ENCODE measurements around the gene DDHD1. TPM values are rescaled to one million over a fixed set of nuclear protein-coding genes. Genes with fewer than 3 reads are reported as not detected.
"Not testable (repeated sequence)": the region's sequence is repeated elsewhere in the genome, so short reads cannot be mapped to it uniquely, and the experiment has no call there.

The DDHD1 gene
- total RNA-seq, 1 experiment from 2014 or later = 15.7 TPM

GRCh38 chr14:53117479-53117878, 35.6 kb downstream of the DDHD1 start:
- H3K23me2 ChIP-seq (ENCODE audit: insufficient read length, low read depth, low read length, poor library complexity, severe bottlenecking); H4K8ac ChIP-seq (replicated peaks; ENCODE audit: insufficient read length, low read depth, low read length); H3K9me3 ChIP-seq (ENCODE audit: control insufficient read depth, low read depth, low read length); H4K91ac ChIP-seq (ENCODE audit: insufficient read length, low read depth, low read length); H4K20me1 ChIP-seq (ENCODE audit: control insufficient read depth, insufficient read depth, insufficient read length); H2BK20ac ChIP-seq (ENCODE audit: low read depth, low read length, poor library complexity, severe bottlenecking); H3K14ac ChIP-seq (ENCODE audit: insufficient read depth, low read length); H2BK120ac ChIP-seq (ENCODE audit: low read depth, low read length, poor library complexity, severe bottlenecking); H3K23ac ChIP-seq (ENCODE audit: insufficient read length, low read depth, low read length); H2BK5ac ChIP-seq (ENCODE audit: insufficient read length, low read length); H3K27me3 ChIP-seq (ENCODE audit: insufficient read depth, low read length); H3K18ac ChIP-seq (ENCODE audit: insufficient read length, low read depth, low read length); H2AK5ac ChIP-seq (ENCODE audit: insufficient read length, low read length); H2BK15ac ChIP-seq (ENCODE audit: low read depth, low read length); H2BK12ac ChIP-seq (ENCODE audit: insufficient read length, low read depth, low read length); H3K27me3 Mint-ChIP-seq (ENCODE audit: low read depth); H2AFZ ChIP-seq (ENCODE audit: low read length); H3K4me2 ChIP-seq (ENCODE audit: insufficient read depth, insufficient read length, low read length); H3K4me3 Mint-ChIP-seq; H3K79me1 ChIP-seq (ENCODE audit: insufficient read depth, low read depth, low read length, poor library complexity, severe bottlenecking); H3K4ac ChIP-seq (ENCODE audit: low read depth, low read length); H3K79me2 ChIP-seq (ENCODE audit: insufficient read depth, low read length); H4K5ac ChIP-seq (ENCODE audit: insufficient read length, low read depth, low read length); H3T11ph ChIP-seq (ENCODE audit: low read length); H3K56ac ChIP-seq (ENCODE audit: insufficient read length, low read depth, low read length); H3K27ac Mint-ChIP-seq; H3K27ac ChIP-seq (ENCODE audit: insufficient read length, low read depth, low read length); H3K9ac ChIP-seq (ENCODE audit: extremely low read depth, insufficient read length, low read length); H3K4me1 ChIP-seq (ENCODE audit: insufficient read depth, low read length): not testable (repeated sequence)
- peak; percentile 45; the same call in 2 of the 3 replicates for TF ChIP-seq CTCF (conservative IDR thresholded peaks at IDR 0.05)
- H3K9me3 Mint-ChIP-seq = peaks cover 12 to 27% of the 10 kb centered on the region in 2 experiments
- DNase-seq = peak; percentile 57
- H3K4me1 Mint-ChIP-seq = peaks cover 31 to 35% of the 10 kb centered on the region in 2 experiments
- peaks cover 5 to 21% (median 15%) of the 10 kb centered on the region in 3 experiments; a peak in 5 of 7 replicates for H3K36me3 Mint-ChIP-seq (ENCODE audit: insufficient read depth in 1 of 3, low read depth in 3 of 3)
- WGBS (ENCODE audit: extremely low coverage, insufficient read length, low lambda C conversion rate) = no CpG with 5 or more reads among the region's 4 CpGs
